Esophagus muscularis mucosa (tissue), 3 donors: ENCODE measurements around the gene E2F7.

Experiments
- POLR2A ChIP-seq: fragments of 450-650 bp; IDR thresholded peaks from one replicate; pipeline ENCODE4 v1.6.1; 2017; ENCODE audit warnings: antibody characterized with exemption, moderate library complexity, mild to moderate bottlenecking, low read depth
- POLR2AphosphoS5 ChIP-seq, 2 donors: sonication (generic); formaldehyde crosslinking; IDR thresholded peaks; one replicate each; pipeline ENCODE4 v1.6.1; 2017; ENCODE audit warnings: antibody characterized with exemption in 2 of 2
- TF ChIP-seq, protein P1 (sequence below), 3 experiments: fragments of 200-600 bp in 2 of 3; fragments of 450-650 bp in 1 of 3; sonication (generic) in 2 of 3; IDR thresholded peaks; one replicate each; pipeline ENCODE4 v1.5.1; 2017 to 2019; ENCODE audit warnings: antibody characterized with exemption in 3 of 3, mild to moderate bottlenecking in 2 of 3, moderate library complexity in 1 of 3

DNA sequence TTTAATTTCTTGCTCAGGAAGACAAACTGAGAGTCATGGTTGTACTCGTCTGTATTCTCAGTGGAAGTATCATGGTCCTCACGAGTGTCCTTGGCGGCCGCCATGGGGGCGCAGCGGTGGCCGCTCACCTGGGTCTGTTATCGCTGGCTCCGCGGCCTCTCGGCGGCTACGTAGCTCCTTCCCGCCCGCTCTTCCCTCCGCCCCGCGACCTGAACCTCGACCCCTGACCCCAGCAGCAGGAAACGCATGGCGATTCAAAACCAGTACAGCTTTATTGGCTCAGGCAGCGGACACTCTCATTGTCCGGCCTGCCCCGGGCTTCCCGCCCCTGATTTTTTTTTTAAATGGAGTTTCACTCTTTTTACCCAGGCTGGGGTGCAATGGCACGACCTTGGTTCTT lies 80.8 kb downstream of the E2F7 start:
- TF ChIP-seq, protein P1, sequence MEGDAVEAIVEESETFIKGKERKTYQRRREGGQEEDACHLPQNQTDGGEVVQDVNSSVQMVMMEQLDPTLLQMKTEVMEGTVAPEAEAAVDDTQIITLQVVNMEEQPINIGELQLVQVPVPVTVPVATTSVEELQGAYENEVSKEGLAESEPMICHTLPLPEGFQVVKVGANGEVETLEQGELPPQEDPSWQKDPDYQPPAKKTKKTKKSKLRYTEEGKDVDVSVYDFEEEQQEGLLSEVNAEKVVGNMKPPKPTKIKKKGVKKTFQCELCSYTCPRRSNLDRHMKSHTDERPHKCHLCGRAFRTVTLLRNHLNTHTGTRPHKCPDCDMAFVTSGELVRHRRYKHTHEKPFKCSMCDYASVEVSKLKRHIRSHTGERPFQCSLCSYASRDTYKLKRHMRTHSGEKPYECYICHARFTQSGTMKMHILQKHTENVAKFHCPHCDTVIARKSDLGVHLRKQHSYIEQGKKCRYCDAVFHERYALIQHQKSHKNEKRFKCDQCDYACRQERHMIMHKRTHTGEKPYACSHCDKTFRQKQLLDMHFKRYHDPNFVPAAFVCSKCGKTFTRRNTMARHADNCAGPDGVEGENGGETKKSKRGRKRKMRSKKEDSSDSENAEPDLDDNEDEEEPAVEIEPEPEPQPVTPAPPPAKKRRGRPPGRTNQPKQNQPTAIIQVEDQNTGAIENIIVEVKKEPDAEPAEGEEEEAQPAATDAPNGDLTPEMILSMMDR (IDR thresholded peaks at IDR 0.05), result no peak
- TF ChIP-seq POLR2AphosphoS5 (IDR thresholded peaks at IDR 0.05), result no peak
- TF ChIP-seq POLR2A, result no peak
